DMS53 treated with DMSO at 0.1 percent for 48 hours (cell line): ENCODE measurements around the gene ICOS.

Experiments used
- DNase-seq: peaks from one replicate; lab custom pipeline; 2025; ENCODE audit not compliant: unreplicated experiment; lab: John Stamatoyannopoulos, UW

ICOS gene

GRCh38 chr2:203936535-203936934, at the start of gene ICOS:
ICOS (plus strand) TSS chr2:203936763; CDS start chr2:203936815, 52 bp downstream.
- no peak for DNase-seq

- no peak for DNase-seq
Observed at GRCh38 chr2:203887677-203888076, 48.9 kb upstream of the ICOS start.

DNA sequence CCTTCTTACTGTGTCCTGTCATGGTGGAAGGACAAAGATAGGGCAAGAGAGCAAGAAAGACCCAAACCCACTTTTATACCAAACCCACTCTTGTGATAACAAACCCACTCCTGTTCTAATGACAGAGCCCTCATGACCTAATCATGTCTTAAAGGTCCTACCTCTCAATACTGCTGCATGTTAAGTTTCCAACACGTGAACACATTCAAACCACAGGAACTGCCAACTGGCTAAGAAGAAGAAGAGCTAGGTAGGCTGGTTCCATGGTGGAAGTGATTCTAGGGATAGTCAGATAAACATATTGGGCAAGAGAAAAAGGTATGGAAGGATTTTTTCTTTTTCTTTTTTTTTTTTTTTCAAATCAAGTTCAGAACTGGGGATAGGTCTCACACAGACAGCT, 47.0 kb upstream of the ICOS start:
- no peak for DNase-seq

GRCh38 chr2:203889944-203890343, 46.6 kb upstream of the ICOS start:
- DNase-seq: no peak

GRCh38 chr2:203890733-203891132, 45.8 kb upstream of the ICOS start:
- DNase-seq: no peak

DNA sequence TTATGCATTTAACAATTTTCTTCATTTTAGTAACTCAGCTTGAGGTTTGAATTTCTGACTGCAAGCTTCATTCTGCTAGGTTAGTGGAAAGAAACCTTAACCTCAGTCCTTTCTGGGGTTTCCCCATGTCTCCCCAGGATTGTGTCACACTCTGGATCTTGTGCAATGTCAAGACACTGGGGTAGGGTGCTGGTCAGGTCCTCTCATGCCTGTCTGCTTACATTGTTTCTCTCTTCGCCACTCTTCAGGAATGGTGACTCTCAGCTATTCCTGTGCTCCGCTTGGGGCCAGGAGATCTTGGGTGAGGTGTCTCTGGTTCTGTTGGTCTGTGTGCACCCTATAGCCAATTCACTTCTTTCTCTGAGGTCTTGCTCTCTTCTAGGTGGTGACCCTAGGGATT, 45.1 kb upstream of the ICOS start:
- DNase-seq: no peak

- no peak for DNase-seq
Observed at GRCh38 chr2:203892207-203892606, 44.4 kb upstream of the ICOS start.

DNA sequence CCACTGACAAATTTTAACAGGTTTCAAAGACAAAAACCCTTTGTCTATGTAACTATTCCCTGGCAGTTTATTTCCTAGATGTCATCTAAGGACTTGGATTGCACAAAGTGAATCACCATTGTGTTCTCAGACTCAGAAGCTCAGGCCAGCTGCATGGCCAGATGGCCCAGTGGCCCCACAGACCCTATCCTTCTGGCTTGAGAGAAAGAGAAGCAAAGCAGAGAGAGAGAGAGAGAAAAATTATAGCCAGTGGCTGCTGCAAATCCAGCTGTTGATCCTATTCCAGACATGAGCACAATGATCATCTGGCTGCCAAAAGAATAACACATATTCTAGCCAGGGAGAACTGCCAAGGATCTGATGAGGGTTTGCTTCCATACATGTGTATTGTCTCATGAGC, 43.2 kb upstream of the ICOS start:
- no peak for DNase-seq

- DNase-seq: no peak
Observed at GRCh38 chr2:203893840-203894239, 42.7 kb upstream of the ICOS start.

- no peak for DNase-seq
Observed at GRCh38 chr2:203894262-203894661, 42.3 kb upstream of the ICOS start.

DNA sequence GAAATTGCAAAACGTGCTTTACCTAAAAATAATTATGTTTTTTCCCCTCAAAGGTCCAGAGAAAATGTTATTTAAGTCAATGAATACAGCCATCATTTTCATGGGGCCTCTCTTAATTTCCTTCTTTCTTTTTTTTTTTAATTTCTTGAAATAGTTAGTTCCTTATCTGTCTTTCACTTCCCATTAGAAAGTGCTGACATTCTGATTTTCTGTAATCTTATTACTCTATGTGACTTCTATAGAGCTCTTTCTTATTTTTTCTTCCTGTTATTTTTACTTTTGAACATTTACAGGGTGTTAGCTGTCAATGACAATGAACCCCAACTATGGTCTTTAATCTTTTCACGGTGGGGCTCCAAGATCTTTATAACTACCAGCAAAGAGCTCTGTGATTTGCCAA, 39.0 kb upstream of the ICOS start:
- DNase-seq: no peak

DNA sequence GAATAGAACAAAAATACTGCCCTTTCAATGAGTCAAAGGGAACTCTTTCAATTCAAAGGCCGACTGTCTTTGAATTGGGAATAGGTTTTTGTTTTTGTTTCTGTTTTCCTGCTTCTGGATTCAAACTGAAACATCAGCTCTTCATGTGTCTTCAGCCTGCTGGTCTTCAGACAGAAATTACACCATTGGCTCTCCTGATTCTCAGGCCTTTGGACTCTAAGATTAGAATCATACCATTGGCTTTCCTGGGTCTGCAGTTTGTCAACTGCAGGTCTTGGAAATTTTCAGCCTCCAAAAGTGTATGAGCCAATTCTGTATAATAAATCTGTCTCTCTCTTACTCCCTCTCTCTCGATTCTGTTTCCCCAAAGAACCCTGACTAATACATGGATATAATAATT, 37.9 kb upstream of the ICOS start:
- no peak for DNase-seq

DNA sequence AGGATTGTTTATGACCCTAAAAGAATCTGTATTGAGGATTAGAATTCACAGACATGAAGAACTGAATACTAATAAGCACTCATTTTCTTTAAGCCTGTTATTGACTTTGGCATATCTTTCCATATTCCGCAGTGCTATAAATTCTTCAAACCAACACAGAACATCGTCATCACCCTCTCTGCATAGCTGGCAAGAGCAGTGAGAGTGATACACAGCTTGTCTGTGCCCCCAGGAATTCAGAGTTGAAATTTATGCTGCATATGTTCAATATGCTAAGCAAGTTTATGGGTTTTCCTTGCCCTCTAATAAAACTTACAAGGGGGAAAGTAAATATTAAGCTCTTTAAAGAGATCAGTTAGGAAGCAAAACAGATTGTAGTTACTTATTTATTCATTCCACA, 36.3 kb upstream of the ICOS start:
- DNase-seq: no peak

- DNase-seq: no peak
Observed at GRCh38 chr2:203904022-203904421, 32.5 kb upstream of the ICOS start.

DNA sequence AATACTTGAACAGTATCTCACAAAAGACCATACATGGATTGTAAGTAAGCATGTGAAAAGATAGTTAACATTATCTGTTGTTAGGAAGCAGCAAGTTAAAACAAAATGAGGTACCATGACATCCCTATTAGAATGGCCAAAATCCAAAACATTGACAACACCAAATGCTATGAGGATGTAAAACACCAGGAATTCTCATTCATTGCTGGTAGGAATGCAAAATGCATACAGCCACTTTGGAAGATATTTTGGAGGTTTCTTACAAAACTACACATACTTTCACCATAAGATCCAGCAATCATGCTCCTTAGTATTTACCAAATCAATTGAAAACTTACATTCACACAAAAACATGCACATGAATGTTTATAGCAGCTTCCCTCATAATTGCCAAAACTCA, 30.9 kb upstream of the ICOS start:
- no peak for DNase-seq

DNA sequence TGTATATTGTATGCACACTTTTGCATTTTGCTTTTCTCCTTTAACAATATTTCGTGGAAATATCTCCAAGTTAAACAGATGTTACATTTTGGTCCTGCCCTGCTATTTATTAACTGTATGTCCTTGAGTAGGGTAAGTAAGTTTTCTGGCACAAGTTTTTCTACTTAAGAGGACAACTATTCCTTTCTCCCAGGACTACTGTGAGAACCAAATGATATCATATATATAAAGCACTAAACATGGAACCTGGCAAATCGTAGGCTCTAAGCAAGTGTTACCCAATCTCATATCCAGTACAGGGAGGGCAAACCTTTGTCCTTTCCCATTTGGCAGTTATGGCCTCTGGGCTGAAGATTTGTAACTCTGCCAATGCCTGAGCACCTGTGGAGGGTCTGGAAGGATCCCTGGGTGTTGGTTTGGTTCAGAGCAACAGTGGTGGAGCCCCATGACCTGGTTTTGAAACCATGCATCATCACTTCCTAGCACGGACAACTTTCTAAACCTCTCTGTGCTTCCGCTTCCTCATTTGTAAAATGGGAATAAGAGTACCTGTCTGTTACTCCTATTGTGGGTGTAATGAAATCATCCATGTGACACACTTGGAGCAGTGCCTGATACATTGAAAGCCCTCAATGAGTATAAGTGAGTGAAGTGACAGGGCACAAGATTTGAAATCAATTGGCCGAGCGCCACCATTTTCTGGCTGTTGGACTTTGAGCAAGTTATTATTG, 28.3 kb upstream of the ICOS start:
- no peak for DNase-seq

- DNase-seq: no peak
Observed at GRCh38 chr2:203908797-203909185, 27.8 kb upstream of the ICOS start.

- DNase-seq: no peak
Observed at GRCh38 chr2:203909261-203909967, 27.1 kb upstream of the ICOS start.

DNA sequence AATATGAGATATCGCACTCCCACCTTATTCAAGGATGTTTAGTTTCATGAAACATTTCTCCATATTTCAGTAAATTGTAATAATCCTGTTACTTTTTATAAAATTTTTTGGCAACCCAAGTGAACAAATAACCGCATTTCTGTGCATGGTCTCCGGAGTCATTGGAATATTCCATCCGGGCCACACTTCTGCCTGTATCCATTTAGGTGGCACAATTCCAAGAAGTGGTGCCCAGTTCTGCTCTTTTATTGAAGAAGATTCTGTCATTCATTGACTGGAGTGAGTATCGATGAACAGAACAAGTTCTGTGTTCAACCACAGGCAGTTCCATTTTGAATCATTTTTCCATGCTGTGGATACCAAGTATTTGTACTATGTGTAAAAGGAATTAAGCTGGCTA, 26.6 kb upstream of the ICOS start:
- DNase-seq: no peak

DNA sequence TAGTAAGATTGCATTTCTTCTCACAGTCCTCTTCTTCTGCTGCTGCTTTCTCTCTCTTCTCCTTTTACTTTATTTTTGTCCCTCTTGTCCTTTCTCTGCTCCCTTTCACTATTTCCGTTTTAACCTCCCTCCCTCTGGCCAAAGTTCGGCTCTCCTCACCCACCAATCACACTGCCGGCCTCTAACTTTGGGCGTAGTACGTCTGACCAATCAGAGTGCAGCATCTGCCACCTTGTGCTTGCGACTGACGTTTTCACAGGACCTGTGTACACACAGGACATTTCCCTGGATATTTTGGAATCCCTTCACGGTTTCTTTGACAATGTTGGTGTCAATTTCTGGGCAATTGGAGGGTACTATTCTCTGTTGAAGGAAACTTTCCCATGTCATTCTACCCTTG, 22.6 kb upstream of the ICOS start:
- no peak for DNase-seq

DNA sequence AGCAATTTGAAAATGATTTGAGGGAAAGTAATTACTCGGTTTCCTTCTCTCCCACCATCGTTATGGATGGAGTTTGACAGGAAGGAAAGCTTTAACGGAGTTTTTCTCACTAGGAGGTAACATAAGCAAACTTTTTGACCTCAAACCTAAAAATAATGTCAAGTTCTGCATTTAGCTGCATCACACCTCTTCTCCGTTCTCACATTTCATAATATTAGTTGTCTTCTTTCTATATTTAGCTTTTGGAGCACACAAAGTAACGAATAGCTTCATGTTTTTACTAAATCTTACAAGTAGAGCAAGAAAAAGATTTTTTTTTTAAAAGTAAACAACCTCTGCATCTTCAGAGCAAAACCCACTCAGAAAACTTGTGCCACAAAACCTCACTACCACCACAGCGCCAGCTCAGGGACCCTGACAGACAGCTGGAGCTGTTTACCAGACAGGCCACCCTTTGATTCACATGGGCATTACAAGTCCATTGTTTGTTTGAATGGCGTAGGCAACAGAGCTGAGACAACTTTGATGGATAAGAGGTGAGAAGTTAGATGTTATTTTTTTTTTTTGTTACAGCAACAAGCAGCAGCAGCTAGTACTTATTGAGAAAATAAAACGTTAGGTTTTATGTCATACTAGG, 21.9 kb upstream of the ICOS start:
- no peak for DNase-seq

DNA sequence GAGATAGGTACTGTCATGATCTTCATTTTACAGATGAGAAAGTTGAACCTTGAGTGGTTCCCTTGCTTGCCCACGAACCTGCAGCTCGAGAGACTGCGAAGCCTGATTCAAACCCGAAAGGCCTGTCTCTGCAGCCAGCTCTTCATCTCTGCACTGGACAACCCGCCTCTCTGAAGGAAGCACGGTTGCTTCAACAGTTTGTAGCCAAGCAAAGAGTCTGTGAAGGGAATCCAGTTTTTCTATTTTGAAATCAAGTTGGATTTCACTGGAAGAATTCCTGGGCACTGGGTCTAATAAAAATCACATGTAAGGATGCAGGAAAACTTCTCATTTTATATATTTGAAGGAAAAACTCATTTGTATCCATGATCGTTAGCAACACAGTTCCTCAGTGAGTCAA, 21.3 kb upstream of the ICOS start:
- DNase-seq: no peak
